Glomerular endothelial cell (primary cell): Measurements from ENCODE around the gene XPO5. TPM values are rescaled to one million over a fixed set of nuclear protein-coding genes. Genes with fewer than 3 reads are reported as not detected.
"Not testable (repeated sequence)": the region's sequence is repeated elsewhere in the genome, so short reads cannot be mapped to it uniquely, and the experiment has no call there.

Source experiments
- DNase-seq: peaks from one replicate; pipeline ENCODE4 v3.0.0-alpha.2; 2011; ENCODE audit warnings: low read depth, low spot score; ENCODE audit errors: extremely low read depth
- total RNA-seq: library from RNA; depleted of rRNA; stranded (reverse); fragments of >200 nt; gene quantifications from 2 replicates; pipeline ENCODE4 v1.2.3, GENCODE V29; 2015

Gene XPO5
- total RNA-seq, 1 donor from 2014 or later, result 27.7 TPM

DNA sequence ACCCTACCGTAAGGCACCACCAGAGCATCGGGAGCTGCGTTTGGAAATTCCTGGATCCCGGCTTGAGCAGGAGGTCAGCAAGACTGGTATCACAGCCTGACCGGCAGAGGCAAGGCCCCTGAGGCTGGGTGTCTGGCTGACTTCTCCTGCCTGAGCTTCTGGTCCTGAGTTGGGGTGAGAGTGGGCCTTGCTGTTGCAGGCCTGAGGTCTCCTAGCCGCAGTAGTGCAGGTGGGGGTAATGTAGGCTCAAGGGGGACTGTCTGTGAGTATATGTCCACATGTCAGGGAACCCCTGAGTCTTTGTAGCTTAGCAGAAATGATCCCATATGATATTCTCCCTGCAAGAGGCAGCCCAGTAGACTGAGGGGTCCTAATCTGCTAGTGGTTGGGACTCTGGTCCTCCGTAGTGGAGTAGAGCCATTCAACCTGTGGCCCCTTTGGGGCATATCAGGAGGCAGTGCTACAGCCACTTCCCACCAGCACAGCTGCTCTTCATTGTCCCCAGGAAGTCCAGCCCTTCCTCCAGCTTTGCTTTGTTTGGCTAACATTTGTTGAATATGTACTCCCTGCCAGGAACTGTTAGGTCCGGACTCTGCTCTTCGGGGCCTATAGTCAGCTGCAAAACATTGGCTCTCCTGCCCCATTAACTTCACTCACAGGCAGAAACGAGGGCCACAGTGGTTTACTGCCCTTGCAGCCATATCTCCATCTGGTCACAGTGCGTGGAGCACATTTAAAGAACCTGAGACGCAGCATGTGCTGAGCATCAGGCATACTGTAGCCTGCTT is 76.6 kb downstream of the XPO5 start:
- DNase-seq, result no peak

DNA sequence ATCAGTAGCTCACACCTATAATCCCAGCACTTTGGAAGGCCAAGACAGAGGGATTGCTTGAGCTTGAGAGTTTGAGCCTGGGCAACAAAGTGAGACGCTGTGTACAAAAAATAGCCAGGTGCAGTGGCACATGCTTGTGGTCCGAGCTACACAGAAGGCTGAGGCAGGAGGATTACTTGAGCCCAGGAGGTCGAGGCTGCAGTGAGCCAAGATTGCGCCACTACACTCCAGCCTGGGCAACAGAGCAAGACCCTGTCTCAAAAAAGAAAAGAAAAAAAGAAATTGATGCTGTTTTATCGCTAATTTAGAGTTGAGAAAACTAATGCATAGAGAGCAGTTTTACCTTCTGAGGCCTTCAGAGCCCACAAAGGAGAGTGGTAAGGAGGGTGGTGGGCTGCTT is 77.5 kb downstream of the XPO5 start:
- DNase-seq, result not testable (repeated sequence)

DNA sequence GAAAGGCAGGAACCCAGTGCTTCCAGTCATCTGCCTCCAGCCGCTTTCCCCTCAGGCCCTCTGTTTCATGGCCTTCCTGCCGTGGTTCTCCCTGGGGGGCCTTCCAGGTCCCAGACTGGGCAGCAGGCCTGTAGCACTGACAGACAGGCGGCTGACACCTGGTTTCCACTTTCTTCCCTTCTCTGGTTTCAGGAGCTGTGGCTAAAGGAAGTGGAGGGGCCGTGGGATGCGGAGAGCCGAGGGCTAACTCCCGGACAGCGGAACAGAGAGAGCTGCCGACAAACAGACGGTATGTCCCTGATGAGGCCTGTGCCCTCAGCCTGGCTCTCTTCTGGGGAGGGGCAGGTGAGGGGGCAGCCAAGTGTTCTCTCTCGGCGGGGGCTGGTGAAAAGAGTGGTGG is 78.1 kb downstream of the XPO5 start:
- no peak for DNase-seq

- no peak for DNase-seq
Observed at GRCh38 chr6:43497129-43497396, 78.8 kb downstream of the XPO5 start.

DNA sequence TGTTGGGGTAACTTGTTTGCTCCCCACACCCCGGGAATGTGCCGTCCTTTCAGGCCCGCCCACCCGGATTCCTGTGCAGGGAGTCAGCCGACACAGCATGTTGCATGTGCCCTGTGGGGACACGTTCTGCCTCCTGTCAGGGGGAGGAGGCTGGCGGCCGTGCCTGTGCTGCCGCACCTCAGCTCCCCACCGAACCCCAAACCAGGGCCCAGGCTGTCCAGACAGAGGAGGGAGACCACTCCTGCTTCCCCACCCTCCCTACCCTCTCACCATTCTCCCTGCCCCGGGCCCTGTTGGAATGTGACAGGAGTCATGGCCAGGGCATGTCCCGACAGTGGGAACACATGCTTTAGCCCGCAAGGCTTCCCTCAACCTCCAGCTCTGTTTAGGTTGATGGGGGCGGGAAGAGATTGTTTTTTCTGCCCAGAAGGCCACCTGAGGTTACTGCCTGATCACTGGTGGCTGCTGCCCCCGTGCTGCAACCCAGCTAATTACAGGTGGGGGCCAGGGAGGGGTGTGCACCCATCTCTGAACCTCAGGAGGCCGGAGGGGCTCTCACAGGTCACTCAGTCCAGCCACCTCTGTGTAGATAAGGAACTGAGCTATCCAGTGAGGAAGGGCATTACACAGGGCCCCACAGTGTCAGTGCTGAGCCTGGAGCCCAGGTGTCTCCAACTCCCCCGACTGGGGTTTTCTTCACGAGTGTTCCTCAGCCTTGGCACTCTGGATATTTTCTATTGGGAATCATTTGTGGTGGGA is 79.3 kb downstream of the XPO5 start:
- no peak for DNase-seq

GRCh38 chr6:43495409-43495941 is 80.4 kb downstream of the XPO5 start:
- DNase-seq, result no peak

DNA sequence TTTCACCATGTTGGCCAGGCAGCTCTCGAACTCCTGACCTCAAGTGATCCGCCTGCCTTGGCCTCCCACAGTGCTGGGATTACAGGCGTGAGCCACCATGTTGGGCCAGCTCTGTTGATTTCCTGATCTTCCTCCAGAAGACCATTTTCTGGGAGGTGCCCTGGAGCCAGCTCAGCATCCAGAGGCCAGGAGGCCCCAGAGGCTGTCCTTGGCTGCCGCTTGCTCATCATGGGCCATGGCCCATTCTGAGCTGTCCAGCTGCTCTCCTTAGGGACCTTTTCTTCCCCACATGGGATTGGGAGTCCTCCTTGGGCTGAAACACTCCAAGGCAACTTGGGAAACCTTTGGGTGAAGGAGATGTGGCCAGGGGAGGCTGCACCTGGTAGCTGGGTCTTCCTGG is 81.1 kb downstream of the XPO5 start:
- no peak for DNase-seq

DNA sequence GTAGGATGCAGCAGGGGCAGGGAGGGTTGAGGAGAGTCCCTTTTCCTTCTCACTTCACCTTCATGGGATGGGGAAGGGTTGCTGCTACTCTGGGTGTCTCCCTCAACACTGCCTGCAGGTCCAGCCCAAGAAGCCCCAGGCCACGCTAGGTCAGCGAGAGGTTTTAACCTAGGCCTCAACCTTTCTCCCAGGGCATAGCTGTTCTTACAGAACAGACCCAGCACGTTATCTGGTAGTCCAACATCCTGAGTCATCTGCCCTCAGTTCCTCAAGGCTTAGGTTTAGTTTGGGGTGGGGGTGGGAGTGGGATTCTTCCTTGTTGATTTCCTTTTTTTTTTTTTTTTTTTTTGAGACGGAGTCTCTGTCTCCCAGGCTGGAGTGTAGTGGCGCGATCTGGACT is 81.5 kb downstream of the XPO5 start:
- no peak for DNase-seq

DNA sequence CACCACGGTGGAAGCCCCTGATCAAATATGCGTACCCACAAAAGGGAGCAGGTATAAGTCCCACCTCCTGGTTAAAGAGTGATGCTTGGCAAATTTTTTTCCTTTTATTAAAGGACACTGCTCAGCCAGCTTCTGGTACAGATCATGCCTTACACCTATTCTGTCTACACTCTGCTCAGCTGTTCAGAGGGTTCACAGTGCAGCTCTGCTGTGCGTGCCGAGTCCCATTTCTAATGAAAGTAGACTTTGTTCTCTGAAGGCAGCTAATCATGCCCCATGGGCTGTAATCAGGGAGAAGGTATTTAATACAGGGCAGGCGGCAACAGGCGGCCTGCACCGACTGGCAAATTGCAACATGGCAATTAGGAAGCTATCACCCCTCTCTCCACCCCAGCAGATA is 82.0 kb downstream of the XPO5 start:
- no peak for DNase-seq

DNA sequence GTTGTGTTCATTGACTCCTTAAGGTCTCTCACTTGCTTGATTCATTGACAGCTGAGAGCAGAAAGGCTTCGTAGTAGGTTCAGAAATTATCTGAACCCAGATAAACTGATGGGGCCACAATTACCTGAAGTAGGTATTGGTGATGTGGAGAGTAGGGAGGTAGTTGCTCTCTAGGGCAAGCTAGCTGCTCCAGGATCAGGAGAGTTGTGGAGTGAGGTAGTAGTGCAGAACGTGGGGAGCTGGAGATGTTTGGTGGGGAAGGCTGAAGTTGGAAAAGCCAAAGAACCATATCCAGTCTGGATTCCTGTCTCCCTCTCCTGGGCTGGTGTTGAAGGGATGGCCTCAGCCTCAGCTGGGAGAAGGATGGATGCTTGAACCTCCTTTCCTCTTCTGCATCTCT is 82.6 kb downstream of the XPO5 start:
- DNase-seq, result no peak

DNA sequence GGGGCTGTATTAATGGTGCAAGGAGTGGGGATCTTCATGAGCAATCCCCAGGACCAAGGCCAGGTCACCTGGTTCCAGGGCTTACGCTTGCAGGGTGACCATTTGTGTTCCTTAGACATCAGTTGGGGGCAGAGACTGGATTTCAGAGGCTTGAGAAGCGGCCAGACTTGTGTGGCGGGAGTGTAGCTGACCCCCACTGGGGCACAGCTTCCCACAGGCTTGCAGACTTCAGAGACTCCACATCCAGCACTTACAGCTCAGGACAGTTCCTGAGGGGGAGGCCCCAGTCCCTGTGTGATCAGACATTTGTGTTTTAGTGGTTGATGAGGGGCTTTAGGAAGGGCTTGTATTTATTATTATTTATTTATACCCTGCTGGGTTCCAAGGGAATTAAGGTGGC is 83.2 kb downstream of the XPO5 start:
- DNase-seq, result no peak

- no peak for DNase-seq
Observed at GRCh38 chr6:43491750-43492661, 83.8 kb downstream of the XPO5 start.

DNA sequence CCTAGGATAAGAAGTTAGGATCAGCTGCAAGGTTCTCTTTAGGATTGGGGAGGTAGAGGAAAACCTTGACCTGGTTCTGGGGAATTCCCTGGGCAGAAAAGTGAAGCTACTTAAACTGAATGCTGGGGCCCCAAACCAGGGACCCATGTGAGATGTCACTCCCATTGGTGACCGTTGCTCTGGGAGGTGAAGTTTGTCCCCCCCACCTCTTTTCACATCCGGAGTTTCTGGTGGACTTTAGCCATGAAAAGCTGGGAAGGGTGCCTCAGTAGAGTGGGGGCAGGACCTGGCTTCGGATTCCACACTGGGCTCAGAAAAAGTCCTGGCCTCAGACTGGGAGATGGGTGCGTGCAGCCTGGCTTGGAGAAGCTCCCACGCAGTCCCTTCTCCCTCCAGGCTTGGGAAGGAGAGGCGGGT is 85.3 kb downstream of the XPO5 start:
- DNase-seq, result no peak

DNA sequence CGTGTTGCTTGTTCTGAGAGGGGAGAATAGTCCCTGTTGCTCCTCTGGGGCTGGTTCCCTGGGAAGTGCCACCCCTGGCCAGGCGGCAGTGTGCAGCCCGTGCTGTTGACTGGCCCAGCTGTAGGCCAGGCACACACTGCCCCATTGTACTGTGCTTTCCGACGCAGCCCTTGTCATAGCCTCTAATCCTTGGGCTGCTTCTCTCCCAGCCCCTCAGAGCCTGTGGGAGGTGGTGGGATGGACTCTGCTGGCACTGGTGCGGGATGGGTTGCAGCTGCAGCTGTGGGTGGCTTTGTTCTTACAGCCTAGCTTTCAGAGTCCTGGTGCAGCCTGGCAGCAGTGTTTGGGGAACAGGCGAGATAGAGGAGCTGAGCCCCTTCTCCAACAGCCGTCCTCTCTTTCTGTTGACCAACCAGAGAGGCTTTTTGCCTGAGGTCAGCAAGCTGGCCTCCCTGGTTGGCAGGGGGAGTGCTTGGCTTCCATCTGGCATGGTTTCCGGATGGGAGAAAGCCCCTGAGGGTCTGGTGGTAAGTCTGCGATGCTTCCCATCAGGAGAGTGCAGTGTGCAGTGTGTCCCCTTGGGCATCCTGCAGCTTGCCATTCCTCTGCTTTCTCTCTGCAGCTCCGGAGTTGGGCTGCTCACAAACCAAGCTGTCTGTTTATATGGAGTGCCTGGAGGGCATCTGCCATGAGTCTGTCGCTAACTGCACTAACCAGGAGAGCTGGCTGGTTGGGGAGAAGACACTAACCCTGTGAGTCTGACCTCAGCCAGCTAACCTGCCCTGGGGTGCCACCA is 86.4 kb downstream of the XPO5 start:
- DNase-seq, result no peak

- no peak for DNase-seq
Observed at GRCh38 chr6:43488667-43489276, 87.1 kb downstream of the XPO5 start.

GRCh38 chr6:43481591-43482236 is 94.1 kb downstream of the XPO5 start:
- no peak for DNase-seq

DNA sequence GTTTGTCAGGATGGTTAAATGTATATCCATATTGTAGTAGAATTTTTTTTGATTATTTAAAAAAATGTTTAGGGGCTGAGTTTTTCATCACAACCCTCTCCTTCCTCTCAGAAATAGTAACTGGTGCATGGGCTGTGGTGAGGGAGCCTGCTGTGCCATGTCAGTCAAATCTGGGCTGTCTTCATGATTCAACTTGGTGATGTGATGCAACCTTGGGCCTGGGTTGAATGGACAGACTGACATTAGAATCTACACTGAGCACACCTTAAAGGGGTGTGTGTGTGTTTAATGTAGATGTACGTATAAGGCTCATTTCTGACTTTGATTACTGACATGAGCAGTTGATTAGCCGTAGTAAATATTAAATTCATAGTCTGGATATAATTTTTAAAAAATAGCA is 94.8 kb downstream of the XPO5 start:
- no peak for DNase-seq

- DNase-seq, result no peak
Observed at GRCh38 chr6:43478008-43478372, 97.8 kb downstream of the XPO5 start.

DNA sequence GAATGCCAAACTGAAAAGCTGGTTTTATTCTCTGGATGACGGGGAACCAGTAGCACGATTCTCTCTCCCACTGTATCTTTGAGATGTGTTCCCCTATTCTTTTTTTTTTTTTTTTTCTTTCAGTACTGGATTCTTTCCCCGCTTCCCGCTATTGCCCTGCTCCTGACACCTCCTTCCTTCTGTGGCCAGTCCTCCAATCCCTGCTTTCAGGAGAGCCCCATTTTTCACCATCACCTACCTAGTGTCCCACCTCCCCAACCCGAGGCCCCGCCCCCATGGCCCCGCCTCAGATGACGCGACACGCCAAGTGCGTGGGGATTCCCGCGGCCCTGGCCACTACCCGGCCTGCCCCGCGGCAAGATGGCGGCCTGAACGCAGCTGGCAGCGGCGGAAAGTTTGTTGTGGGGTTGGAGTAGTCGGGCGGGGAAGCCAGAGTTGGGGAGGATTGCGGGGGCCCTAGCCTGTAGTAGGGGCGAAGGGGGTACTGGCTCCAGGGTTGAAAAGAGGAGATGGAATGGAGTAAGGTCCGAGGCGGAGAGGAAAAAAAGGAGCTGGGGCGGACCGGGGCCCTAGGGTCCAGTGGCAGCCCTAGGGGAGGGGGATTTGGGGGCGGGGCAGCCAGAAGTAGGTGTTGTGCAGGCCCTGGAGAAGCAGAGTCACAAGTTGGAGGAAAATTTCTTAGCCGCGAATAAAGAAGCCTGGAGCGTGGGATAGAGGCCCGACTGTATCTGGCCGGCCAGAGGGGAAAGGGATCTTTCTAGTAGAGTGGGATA is 98.4 kb downstream of the XPO5 start, which contains the start of gene TJAP1:
TJAP1 (plus strand) TSS at position 336 of the 773 bp plus-strand sequence. CDS start 21,432 bp downstream, outside the sequence.
- DNase-seq, result no peak
